NAMALWA (cell line): ENCODE data around the gene PTPRE.
"Not testable (repeated sequence)": the region's sequence is repeated elsewhere in the genome, so short reads cannot be mapped to it uniquely, and the experiment has no call there.

ENCODE experiments used
- DNase-seq: peaks from one replicate; pipeline ENCODE4 v3.0.0-alpha.2; 2015; ENCODE audit warnings: low spot score

Gene PTPRE

DNA sequence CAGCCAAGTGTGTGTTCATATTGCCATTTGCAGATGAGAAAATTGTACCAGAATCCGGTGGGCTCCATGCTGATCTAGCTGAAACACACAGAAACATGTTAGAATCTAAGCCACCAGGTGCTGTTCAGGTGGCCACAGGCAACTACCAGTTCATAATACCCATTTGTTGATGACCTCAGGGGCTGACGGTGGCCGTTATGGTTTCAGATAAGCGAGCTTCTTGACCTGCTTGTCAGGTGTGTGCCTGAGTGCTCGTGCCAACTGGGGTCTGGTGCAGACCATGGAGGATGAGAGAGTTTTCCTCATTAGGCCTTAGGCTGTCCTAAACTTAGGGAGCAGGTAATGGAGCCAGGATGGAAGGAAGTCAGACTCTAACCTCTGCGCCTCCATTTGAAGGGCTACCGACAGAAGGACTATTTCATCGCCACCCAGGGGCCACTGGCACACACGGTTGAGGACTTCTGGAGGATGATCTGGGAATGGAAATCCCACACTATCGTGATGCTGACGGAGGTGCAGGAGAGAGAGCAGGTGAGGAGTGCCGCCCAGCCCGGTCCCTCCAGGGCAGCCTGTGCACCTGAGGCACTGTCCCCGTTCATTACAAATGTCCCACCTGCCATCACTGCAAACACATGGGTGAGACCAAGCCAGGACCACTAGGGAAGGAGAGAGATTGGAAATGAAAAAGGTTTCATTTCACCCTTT is 166.2 kb downstream of the PTPRE start:
- no peak for DNase-seq

DNA sequence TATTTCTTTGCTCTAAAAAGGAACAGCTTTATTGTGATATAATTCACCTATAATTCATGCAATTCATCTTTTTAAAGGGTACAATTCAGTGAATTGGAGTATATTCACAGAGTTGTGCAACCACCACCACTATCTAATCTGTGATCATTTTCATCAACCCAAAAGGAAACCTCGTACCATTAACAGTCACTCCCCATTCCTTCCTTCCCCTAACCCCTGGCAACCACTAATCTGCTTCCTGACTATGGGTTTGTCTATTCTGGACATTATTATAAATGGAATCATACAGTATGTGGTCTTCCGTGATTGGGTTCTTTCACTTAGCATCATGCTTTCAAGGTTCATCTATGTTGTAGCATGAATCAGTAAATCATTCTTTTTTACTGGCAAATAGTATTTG is 167.0 kb downstream of the PTPRE start:
- no peak for DNase-seq

DNA sequence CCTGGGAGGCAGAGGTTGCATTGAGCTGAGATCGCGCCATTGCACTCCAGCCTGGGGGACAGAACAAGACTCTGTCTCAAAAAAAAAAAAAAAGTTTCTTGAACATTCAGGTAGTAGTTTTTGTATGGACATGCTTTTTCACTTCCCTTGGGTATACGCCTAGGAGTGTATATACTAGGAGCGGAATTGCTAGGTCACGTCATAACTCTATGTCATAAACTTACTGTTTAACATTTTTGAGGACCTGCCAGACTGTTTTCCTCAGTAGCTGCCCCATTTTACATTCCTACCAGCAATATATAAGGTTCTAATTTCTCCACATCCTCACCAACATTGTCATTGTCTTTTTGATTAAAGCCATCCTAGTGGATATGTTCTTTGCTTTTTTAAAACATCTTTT is 167.7 kb downstream of the PTPRE start:
- DNase-seq, result no peak

DNA sequence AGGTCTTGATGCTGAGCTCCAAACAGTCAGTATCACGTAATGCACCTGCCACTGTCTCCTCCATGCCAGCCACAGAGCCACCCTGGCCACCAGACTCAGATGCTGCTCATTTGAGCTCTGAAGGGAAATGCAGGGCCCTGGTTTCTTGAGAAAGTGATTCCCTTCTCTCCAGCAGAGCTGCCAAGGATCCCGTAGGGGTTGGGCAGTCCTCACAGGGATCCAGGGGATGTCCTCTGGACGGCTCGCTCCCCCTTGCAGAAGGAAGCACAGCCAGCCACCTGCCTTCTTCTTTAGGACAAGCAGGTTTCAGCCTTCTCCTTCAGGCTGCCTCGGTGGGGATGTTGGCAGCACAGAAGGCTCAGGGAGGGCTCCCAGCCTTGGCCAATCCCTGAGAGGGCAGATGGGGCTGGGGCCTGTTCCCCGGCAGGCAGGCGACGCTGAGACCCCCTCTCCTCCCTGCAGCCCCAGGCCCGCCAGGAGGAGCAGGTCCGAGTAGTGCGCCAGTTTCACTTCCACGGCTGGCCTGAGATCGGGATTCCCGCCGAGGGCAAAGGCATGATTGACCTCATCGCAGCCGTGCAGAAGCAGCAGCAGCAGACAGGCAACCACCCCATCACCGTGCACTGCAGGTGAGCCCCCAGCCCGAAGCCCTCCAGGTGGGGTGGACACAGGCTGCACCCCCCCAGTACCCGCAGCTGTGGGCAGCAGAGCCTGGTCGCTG is 170.4 kb downstream of the PTPRE start:
- no peak for DNase-seq

DNA sequence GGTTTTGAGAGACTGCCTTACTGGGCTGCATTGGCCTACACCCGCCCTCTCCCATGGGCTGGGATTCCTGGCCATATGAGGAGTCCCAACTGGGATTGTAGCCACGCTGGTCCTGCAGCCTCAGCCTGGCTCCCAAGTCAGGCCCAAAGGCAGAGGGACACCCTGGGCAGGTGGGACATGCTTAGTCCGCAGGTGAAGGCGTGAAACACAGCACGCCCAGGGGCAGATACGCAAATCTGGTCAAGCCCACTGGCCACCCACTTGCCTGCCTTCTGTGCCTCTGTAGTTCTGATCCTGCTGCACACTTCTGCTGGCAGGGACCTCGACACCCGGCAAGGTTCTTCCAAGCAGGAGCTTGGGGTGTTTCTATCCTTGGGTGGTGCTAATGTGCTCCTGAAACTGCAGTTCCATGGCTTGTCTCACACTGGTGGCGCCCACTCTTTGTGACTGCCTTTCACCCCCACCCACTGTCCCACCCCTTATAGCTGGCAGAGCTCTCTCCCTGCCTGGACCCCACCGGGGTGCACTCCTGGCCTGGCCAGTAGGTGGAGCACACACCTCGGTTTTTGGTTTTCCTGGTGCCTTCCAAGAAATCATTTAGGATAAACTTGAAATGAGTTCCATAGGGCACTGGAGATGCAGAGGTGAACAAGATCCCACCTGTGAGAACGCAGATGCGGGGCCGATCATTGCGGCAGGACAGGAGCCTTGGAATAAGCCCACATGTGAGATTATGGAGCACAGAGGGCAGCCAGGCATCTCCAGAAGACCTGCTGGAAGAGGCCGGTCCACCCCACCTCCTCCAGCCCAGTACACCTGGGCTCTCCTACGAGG is 171.4 kb downstream of the PTPRE start:
- DNase-seq, result peak; percentile 43

DNA sequence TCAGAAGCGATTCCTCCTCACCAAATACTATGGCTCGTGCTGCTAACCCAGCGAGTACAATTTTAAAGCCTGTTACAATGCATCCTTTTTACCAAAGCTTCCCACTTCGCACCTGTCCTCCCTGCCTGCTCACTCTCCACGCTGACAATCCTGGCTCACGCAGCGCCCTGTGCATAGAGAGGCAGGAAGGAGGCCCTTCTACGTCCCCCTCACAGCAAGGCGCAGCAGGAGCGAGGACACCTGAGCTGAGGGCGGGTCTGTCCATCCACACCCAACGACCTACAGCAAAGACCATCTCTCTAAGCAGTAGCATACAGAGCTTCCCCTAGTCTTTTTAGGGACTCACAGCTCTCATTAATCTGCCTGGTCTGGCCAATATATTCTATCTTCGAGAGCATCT is 173.3 kb downstream of the PTPRE start:
- DNase-seq, result no peak

DNA sequence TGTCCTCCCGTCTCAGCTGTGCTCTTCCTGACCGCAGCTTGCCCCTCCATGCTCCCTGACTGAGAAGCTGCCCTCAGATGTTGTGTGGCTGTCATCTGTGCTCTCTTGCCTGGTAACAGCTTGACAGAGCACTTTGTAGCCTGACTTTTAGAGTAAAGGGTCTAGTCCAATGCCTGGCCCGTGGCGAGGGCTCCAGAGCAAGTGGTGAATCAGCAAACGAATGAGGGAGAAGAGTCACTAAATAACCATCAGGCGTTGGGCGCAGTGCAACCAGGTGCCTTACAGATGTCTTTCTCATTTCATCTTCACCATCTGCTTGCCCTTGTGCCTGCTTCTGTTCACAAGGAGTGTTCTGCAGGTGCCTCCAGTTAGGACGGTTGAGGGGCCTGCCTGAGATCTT is 173.7 kb downstream of the PTPRE start:
- DNase-seq, result no peak

DNA sequence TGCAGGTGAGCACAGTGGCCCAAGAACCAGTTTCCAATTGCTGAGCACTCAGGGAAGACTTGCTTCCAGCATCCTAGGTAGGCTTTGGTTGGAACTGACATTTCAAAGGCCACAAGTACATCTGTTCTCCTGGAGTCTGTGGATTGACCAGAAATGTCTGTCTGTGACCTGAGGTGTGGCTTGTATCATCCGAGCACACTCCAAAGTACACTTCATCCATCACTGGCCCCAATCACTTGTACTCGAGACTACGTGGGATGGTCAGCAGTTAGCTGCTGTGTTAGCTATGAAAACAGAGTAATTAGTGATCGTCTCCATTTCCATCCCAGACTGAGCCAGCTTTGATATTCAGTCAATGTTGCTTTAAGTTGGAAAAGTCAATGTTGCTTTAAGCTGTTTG is 174.3 kb downstream of the PTPRE start:
- no peak for DNase-seq

DNA sequence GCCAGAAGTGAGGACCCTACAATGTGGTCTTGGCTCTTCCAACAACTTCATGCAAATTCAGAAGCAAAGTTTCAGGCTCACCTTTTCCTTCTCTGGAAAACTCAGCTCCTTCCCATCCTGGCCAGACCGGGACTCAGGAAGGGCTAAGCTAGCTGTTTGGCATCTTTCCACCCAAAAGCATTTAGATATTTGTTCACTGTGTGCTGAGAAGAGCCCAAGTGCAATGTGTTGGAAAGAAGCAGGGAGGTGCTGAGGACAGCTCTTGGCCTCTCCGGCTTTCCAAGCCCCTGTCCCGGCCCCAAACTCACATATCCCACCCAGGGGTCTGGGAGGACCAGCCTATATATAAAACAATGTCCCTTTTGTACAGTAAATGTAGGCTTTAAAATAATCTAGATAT is 174.8 kb downstream of the PTPRE start:
- DNase-seq, result no peak

DNA sequence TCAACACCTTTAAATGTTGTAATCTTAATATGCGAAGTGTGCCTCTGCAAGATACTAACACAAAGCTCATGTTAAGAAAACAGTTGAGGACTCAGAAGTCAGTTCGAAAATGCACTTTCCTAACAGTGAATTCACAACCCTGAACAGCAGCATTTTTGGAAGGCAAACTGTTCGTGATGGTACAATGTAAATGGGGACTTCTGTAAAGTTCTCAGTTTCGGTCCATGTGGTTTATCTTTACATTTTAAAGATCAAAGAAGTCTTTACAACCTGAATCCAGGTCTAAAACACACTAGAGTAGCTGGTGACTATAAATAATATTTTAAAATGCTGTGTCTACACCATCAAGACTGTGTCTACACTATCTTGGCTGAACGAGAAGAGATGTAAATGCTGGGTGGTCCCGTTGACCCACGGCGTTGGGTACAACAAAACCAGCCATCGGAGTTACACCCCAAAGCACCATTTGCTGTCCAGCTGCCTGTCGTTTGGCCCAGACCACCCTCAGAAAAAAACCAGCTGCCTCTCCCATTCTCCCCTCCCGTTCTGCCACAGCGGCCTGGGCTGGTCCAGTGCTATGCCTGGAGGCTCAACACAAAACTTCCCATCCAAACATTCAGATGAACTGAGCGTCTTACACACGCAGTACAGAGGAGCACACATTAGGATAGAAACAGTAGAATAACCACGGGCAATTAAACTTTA is 176.4 kb downstream of the PTPRE start:
- DNase-seq, result no peak

DNA sequence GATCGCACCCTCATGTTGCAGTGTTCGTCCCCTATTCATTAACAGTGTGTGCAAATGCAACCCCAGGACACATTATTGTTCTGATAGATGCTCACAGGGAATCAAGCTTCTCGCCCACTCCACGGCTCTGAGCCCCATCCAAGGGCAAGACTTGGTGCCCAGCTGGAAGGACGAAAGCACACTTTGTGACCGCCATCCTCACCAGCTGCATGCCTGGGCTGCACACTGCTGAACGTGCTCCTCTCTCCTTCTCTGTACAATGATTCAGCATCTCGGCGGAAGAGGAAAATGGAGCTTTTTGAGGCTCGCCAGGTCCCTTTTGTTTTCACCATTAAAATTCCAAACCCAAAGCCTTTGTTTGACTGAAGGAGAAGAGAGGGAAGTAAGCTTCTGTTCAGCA is 177.5 kb downstream of the PTPRE start:
- DNase-seq, result no peak

DNA sequence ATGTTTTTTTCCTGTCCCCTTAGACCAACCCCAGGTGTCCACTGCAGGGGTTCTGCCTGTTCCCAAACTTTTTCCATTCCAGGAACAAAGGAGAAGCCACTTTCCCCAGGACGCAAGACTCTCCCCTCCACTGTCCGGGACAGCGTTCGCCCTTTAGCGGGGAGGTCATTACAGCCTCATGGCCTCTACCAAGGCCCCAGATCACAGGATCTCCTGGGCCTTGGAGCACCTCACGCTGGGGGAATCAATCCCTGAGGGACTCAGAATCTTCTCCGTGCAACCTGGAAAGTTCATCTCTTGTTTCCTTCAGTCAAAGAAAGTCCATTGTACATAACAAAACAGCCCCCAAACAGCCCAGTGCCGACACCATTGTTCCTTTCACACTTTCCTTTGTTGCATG is 178.1 kb downstream of the PTPRE start:
- DNase-seq, result no peak

DNA sequence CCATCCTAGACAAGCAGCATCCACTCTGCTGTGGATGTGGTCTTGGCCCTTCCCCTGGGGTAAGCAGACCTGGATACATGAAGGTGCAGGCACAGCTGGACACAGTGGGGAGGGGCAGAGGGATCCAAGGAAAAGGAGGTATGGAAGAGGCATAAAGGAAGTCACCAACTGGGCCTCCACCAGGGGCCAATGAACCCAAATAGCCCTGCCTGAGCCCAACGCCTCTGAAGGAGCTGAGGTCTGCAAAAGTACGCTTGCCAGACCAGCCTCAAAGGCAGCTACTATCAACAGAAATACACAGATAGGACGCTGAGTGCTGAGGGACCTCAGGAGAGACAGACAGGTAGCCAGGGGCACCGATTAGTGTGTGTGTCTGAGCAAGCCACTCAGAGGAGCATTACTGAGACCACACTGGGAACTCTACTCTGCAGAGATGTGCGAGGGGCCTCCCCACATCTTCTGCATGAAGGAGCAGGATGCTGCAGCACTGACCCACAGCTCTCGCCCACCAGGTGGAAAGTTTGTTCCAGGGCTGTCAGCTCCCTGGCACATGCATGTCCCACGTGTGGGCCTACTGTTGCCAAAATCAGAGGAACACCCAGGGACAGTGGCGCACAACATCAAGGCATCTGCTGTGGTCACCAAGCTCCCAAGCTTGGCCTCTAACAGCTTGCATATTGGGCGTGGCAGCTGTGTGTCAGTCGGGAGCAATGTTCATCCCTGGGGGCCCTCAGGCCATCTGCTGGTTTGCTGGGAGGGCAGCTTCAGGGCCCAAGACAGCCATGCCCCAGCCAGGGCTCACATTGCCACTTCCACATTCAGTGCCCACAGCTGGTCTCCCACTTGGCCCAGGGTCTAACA is 179.3 kb downstream of the PTPRE start:
- DNase-seq, result no peak

DNA sequence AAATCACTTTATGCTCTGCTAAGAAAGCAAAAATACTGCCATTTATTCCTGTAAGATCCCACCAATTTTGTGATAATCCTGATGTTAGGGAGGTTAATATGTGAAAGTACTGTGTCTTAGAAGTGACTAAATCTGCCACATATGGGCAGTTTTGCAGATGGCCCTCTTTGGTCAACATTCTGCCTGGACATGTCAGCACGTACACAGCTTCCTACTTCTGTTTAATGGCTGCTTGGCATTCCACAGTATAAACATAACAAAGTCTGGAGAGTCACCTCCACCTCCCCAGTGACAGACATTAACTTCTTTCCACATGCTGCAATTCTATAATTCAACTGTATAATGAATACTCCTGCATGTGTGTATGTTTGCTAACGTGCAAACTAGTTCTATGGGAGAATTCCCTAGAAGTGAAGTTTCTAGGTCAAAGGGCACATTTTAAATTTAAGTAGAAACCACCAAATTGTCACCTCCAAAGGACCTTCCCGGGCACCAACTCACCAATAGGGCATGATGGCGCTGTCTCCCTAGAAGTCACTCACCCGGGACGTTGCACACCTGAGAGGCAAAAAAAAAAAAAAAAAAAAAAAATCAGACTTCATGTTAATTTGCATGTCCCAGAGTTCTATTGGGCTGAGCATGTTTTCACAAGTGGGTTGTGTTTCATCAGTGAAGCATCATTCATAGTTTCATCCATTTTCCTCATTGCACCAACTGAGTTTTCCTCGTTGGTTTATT is 180.4 kb downstream of the PTPRE start:
- no peak for DNase-seq

DNA sequence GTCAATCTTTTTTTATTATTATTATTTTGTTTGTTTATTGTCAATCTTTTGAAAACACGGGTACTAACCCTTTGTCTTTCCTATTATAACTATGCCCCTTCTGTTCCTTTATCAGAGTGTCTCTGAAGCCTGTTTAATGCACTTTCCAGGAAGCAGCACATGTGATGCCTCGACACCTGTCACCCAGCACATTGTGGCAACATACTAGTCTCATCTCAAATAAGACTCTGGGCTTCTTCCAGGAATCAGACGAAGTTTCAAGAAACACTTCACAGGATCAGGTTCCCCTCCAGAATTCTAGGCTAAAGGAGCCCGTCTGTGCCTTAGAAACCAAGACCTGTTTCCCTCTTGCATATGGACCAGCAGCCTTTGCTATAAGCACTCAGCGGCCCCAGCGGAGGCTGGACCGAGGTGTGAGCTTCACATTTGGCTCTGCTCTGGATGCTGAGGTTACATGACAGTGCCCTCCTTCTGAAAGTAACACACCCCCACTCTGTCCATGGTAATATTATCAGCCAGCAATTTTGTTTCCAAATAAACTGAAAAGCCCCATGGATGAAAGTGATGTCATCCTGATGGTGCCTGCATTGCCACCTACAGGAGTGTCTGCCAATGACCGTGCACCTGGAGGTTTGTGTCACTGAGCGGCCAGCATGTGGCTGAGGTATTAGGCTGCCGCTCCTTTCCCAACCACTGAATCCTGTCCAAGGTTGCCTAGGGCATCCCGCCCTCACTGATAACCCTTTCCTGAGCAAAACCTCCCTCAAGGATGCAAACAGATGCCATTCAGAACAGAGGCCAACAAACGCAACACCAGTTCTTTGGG is 181.2 kb downstream of the PTPRE start:
- peak; percentile 21 for DNase-seq

DNA sequence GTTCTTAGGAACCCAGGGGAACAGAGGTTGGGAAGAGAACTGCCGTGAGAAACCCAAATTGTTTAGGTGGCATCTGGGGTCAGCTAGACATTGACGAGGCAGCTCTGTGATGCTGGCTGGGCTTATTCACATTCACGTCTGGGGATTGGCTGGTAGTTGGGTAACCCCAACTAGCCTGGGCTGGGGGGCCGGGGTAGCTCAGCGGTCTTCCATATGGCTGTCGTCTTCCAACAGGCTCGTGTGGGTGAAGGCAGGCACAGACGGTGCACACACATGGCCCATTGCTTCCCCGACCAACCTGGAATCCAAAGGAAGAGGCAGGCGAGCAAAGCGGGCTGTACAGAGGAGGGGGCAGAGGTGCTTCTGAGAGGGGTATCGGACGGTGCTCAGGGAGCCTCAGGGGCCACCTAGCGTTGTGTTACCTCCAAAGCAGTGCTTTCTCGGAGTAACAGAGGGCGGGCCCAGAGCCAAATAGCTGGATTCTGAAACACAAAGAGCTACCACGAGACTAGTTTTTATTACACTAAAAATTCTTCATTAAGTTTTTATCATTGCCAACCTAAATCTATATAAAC is 184.8 kb downstream of the PTPRE start:
- no peak for DNase-seq

DNA sequence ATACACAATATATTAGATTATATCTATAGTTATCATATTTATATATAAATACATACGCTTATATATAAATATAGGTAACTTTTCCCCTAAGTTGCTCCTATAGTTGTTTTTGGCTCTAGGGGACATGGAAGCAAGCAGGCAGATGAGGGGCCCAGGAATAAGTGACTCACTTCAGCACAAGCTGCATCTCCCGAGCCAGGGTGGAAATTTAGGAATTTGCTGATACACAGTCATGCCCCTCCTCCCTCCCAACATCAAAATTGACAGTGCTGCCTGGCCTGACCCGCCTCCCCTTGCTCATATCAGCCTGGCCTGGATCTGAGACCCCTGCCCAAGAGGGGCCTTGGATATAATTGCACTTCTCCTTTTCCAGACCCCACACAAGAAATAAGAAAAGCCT is 185.6 kb downstream of the PTPRE start:
- no peak for DNase-seq

DNA sequence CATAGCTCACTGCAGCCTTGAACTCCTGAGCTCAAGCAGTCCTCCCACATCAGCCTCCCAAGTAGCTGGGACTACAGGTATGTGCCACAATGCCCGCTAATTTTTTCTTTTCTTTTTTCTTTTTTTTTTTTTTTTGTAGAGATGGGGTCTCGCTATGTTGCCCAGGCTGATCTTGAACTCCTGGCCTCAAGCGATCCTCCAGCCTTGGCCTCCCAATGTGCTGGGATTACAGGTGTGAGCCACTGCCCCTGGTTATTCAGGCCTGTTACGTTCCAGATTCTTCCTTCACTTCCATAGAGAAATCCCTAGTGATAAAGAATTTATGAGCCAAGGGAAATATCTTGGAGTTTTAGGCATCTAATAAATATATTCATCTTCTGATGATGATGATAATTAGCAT is 187.7 kb downstream of the PTPRE start:
- DNase-seq, result not testable (repeated sequence)

DNA sequence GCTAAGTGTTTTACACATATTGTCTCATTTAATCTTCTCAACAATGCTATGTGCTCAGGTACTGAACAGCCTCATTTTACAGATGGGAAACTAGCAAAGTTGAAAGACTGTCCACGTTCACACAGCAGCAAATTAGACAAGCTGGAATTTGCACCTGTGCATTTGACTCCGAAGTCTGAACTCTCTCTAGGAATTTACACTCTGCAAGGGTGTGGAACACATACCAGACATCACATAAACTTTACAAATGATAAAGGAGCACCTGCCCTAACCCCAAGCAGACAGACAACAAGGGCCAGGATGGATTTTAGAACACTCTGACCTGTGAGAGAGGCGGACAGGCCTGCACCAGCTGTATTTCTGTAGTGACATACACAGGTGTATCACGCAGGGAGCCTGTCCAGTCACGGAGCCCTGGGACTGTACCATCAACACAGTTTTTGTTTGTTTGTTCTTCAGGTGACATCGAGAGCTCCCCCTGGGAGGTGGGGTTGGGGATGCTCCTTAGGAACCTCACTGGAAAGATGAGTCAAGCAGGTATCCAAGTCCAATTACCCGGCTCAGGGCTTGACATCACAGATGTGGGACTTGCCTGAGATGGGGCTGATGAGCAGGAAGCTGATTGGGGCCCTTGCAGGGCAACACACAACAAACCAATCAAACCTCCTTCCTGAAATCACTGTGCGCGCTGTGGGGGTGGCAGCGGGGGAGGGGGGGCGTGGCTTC is 188.3 kb downstream of the PTPRE start:
- peak; percentile 12 for DNase-seq
